ENCODE results near the gene CEBPA.

CEBPA gene

DNA sequence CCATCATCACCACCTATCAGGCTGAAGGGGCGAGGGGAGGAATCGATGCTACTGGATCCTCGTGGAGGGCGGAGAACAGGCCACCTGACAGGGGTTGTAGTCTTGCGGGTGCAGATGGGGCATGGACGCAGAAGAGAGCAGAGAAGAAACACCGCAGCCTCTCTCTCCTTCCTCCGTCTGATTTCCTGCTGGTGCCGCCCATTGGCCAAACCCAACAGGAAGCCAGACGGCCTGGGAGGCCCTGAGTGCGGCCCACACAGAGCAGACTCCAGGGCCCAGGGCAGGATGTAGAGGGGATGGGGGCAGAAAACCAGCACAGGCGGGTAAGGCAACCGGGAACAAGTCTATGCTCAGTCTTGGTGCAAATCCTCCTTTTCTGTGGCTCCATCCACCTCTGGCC is 15.4 kb downstream of the CEBPA start:
- DNase-seq (ENCODE audit: low read depth): no peak

- DNase-seq (ENCODE audit: low read depth): no peak
Observed at GRCh38 chr19:33285441-33285927, 16.9 kb downstream of the CEBPA start.

GRCh38 chr19:33284756-33285155 is 17.6 kb downstream of the CEBPA start:
- DNase-seq (ENCODE audit: low read depth): no peak

DNA sequence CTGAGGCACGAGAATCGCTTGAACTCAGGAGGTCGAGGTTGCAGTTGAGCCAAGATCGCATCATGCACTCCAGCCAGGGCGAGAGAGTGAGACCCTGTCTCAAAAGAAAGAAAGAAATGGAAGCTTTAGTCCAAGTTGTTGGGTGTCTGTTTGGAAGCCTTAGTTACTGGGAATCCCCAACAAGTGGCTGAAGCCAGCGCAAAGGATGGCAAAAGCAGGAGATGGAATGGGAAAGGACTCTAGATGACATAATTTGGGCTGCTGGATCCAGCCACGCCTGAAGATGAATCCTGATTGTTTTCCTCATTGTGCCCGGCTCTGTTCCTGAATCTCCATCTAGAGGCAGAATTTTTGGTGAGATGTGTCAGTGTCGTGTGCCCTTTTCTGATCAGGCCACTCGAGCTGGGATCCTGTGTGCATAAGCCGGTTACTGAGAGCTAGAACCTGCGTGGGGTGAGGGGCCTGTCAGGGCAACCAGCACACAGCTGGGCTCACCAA is 18.1 kb downstream of the CEBPA start:
- DNase-seq (ENCODE audit: low read depth): no peak

DNA sequence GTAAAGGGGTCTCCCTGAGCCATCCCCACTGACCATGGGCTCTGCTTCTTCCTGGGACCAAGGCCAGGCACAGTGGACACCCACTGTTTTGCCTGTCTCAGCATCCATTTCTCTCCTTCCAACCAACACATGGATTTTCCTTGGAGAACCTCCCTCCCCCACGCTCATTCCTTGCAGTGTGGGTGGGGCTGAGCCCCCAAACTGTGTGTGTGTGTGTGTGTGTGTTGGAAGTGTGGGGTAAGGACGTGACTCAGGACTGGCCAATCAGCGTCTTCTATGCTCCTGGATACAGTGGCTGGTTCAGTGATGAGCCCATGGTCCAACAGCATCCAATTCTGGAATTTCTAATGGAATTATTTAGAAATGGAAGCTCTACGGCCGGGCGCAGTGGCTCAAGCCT is 18.7 kb downstream of the CEBPA start:
- DNase-seq (ENCODE audit: low read depth): no peak

- no peak for DNase-seq (ENCODE audit: low read depth)
Observed at GRCh38 chr19:33282036-33282671, 20.2 kb downstream of the CEBPA start.

DNA sequence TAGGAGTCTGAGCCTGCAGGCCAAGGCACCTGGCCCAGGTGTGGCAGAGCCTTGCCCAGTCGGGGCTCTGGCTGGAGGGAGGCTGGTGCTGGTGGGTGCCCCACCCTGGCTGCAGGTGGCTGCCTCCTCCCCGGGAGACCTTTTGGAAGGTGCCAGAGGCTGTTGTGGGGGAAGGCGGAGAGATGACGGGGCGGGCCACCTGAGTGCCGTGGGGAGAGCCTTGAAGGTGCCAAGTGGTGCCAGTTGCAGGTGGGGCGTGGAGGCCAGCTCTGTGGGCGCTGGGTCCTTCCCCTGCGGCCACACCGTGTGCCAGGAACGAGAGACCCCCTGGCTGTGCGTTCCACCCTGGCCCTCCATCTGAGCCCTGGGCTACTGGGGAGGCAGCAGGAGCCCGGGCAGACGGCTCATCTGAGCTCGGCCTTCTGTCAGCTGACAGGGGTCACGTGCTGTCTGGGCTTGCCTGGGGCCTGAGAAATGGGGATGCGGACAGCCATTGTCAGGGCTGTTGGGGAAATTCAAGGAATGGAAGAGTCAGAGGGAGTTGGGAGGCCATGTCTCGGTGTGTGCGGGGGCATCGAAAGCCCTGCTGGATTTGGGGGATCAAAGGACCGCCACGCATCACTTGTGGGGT is 20.9 kb downstream of the CEBPA start:
- DNase-seq (ENCODE audit: low read depth): no peak

DNA sequence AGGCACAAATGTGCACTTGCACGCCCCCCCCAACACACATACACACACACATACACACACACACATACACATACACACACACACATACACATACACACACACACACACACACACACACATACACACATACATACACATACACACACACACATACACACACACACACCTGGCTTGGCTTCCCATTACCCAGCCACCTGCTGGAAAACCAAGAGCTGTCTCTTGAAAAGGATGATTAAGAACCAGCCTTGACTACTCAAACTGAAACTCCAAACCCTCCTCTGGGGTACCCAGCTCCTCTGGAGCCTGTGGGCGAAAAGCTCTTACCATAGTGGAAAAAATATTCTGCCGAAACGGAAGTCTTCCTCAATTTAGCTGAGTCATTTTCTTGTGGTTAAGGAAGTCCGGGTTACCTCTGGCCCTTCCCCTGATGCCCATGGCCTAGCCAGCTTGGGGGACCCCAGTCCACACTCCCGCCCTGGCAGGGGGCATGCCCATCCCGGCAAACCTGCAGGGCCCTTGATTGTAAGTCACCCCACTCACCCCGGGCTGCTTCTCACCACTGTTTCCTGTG is 21.9 kb downstream of the CEBPA start:
- no peak for DNase-seq (ENCODE audit: low read depth)

GRCh38 chr19:33279430-33280350 is 22.6 kb downstream of the CEBPA start:
- no peak for DNase-seq (ENCODE audit: low read depth)

- DNase-seq (ENCODE audit: low read depth): no peak
Observed at GRCh38 chr19:33278403-33279269, 23.7 kb downstream of the CEBPA start.

DNA sequence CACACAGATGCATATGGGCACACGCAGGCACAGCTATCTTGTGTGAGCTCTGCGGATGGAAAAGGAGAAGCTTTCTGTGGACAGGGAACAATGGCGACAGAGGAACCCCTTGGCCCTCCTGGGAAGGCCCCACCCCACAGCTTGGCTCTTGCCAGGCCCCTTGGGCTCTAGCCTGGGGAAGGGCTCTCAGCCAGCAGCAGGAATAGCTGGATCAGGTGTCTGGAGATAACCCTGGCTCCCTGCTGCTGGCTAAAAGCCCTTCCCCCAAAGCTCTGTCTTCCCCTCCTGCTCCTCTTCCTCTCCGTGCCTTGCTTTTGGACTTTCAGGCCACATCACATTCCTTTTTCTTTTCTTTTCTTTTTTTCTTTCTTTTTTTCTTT is 24.3 kb downstream of the CEBPA start:
- DNase-seq (ENCODE audit: low read depth): no peak

GRCh38 chr19:33277434-33277833 is 24.9 kb downstream of the CEBPA start:
- no peak for DNase-seq (ENCODE audit: low read depth)

- no peak for DNase-seq (ENCODE audit: low read depth)
Observed at GRCh38 chr19:33275933-33276619, 26.3 kb downstream of the CEBPA start.

DNA sequence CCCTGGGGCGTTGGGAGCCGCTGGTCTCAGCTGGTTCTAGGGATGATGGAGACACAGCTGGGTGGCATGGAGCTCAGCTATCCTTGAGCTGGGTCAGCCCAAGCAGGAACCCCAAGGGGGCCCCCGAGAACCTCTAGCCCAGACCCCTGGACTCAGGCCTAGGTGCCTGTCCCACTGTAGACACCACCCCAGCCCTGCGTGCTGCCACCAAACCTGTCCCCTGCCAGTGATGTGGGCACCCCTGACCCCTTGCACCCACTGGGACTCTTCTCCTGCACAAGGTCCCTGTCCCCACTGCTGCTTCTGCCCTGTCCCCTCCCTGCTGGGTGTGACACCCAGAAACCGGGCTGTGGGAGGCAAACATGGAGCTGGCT is 26.8 kb downstream of the CEBPA start:
- DNase-seq (ENCODE audit: low read depth): no peak

- no peak for DNase-seq (ENCODE audit: low read depth)
Observed at GRCh38 chr19:33274663-33275558, 27.4 kb downstream of the CEBPA start.

- DNase-seq (ENCODE audit: low read depth): peak; percentile 72
Observed at GRCh38 chr19:33273881-33274662, 28.3 kb downstream of the CEBPA start.

DNA sequence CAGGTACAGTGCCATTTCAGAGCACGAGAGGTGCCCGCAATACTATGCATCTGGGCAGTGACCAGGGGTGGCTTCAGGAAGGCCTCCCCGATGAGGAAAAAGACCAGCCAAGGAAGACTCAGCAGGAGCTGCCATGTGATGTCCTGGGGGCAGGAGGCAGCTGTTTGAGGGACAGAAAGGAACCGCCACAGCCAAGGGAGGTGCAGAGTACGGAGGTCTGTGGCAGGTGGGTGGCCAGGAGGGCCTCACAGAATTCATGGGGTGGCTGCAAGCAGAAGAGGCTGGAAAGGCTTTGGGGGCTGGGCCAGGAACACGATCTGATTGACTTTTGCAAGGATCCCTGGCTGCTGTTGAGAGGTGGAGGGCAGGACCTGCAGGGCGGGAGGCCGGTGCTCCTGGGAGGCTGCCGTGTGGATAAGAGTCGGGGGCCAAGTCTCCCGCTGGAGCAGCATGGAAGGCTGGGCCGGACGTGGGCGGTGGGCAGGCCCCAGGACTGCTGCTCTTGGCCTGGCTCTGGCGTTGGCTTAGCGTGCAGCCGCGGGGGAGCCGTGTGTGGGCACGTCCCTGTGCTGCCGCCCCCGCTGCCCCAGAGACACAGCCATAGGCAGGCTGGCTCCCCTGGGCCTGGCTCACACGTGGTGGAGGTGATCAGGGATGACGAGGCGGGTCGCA is 29.1 kb downstream of the CEBPA start:
- no peak for DNase-seq (ENCODE audit: low read depth)

- DNase-seq (ENCODE audit: low read depth): no peak
Observed at GRCh38 chr19:33271246-33272021, 30.9 kb downstream of the CEBPA start.
